ENCODE data around the gene PSMB5.

Gene PSMB5

GRCh38 chr14:23074906-23075305 lies 40.2 kb upstream of the PSMB5 start:
- DNase-seq (ENCODE audit: low spot score), result no peak
- ChIA-PET POLR2A (ENCODE audit: low non-redundant PET) (no interaction called here), CTCF (interaction anchor here (0.6 kb wide), 1 partner anchor 17 kb away, joined by 3 read pairs; no protein-coding TSS in a partner anchor)
- H3K27ac ChIP-seq, result no peak overlapping the region
- no peak for TF ChIP-seq CTCF (conservative IDR thresholded peaks at IDR 0.05; ENCODE audit: low read depth)

GRCh38 chr14:23071921-23072539 lies 37.3 kb upstream of the PSMB5 start:
- no peak for TF ChIP-seq CTCF (conservative IDR thresholded peaks at IDR 0.05; ENCODE audit: low read depth)
- peak; percentile 63 for DNase-seq (ENCODE audit: low spot score)
- POLR2A ChIA-PET (ENCODE audit: low non-redundant PET), result interaction anchor here (0.6 to 1.5 kb wide), 3 partner anchors 10 to 235 kb away, joined by 3 read pairs; partner anchors contain the start of gene BCL2L2
- peak overlapping the region; percentile 81 for H3K27ac ChIP-seq
- CTCF ChIA-PET, result interaction anchor here (0.5 kb wide), 1 partner anchor 100 kb away, joined by 3 read pairs; no protein-coding TSS in a partner anchor

- CTCF ChIA-PET, result interaction anchor here (0.5 kb wide), 1 partner anchor 101 kb away, joined by 3 read pairs; no protein-coding TSS in a partner anchor
- POLR2A ChIA-PET (ENCODE audit: low non-redundant PET), result interaction anchor here (0.6 to 1.5 kb wide), 2 partner anchors 9 to 234 kb away, joined by 3 read pairs; no protein-coding TSS in a partner anchor
- no peak for TF ChIP-seq CTCF (conservative IDR thresholded peaks at IDR 0.05; ENCODE audit: low read depth)
- DNase-seq (ENCODE audit: low spot score), result peak; percentile 91
- H3K27ac ChIP-seq, result peak overlapping the region; percentile 81
Measured at GRCh38 chr14:23071244-23071920, 36.7 kb upstream of the PSMB5 start.

- H3K27ac ChIP-seq, result peak overlapping the region; percentile 81
- no peak for TF ChIP-seq CTCF (conservative IDR thresholded peaks at IDR 0.05; ENCODE audit: low read depth)
- POLR2A ChIA-PET (ENCODE audit: low non-redundant PET), result interaction anchor here (1.5 kb wide), 1 partner anchor 8 kb away, joined by 3 read pairs; no protein-coding TSS in a partner anchor
- CTCF ChIA-PET, result interaction anchor here (0.6 to 0.7 kb wide), 2 partner anchors 45 to 131 kb away, joined by 3 to 4 read pairs; no protein-coding TSS in a partner anchor
- DNase-seq (ENCODE audit: low spot score), result no peak
Measured at GRCh38 chr14:23070262-23071129, 35.8 kb upstream of the PSMB5 start.

- TF ChIP-seq CTCF (conservative IDR thresholded peaks at IDR 0.05; ENCODE audit: low read depth), result no peak
- peak overlapping the region; percentile 67 for H3K27ac ChIP-seq
- POLR2A ChIA-PET (ENCODE audit: low non-redundant PET), result interaction anchor here (0.7 kb wide), 1 partner anchor 81 kb away, joined by 3 read pairs; no protein-coding TSS in a partner anchor
- CTCF ChIA-PET, result interaction anchor here (0.5 to 1.8 kb wide), 25 partner anchors 8 to 173 kb away, joined by 3 to 21 read pairs (median 6); partner anchors contain the start of genes ACIN1, C14orf119, CDH24 and CEBPE
- no peak for DNase-seq (ENCODE audit: low spot score)
Measured at GRCh38 chr14:23069413-23069806, 34.7 kb upstream of the PSMB5 start.
